Endothelial cell of umbilical vein (primary cell): ENCODE data around the gene CREB3. TPM values are rescaled to one million over a fixed set of nuclear protein-coding genes. Genes with fewer than 3 reads are reported as not detected.

Experiments
- BruUV-seq: library from RNA; stranded (reverse); fragments of 400-500 nt; replicated peaks from 2 replicates; lab custom pipeline; 2021; lab: Mats Ljungman, UMichigan
- CTCF ChIA-PET: fragments of 300-600, 350-600 bp; sonication (Branson Sonifier 250); formaldehyde crosslinking; loops from one replicate; lab custom pipeline; 2021; ENCODE audit warnings: antibody characterized with exemption, inconsistent platforms; lab: Charles Lee
- POLR2A ChIA-PET: fragments of 300-600, 350-600 bp; sonication (Branson Sonifier 250); formaldehyde crosslinking; loops from one replicate; lab custom pipeline; 2021; ENCODE audit warnings: antibody characterized with exemption, inconsistent platforms; lab: Charles Lee
- DNase-seq: peaks from one replicate; pipeline ENCODE4 v3.0.0-alpha.2; 2011; ENCODE audit warnings: low read depth, low spot score
- FAIRE-seq: peaks from 2 replicates; lab custom pipeline; 2011; peaks lifted over from hg19 to GRCh38; lab: Jason Lieb, UNC
- H2AFZ ChIP-seq: 2 replicates; pipeline ENCODE4 v1.6.0; 2012; ENCODE audit warnings: low read depth, low read length, control low read depth, inconsistent platforms
- H3K27ac ChIP-seq: 2 replicates; pipeline ENCODE4 v1.5.1; 2011; ENCODE audit warnings: low read depth, mild to moderate bottlenecking, control low read depth, low read length, moderate library complexity; ENCODE audit not compliant: insufficient read depth
- H3K27me3 ChIP-seq, 2 experiments: 2 replicates each; pipeline versions ENCODE4 v1.6.0 to v1.6.1; 2011; ENCODE audit warnings: low read length in 2 of 2, mixed read lengths in 1 of 2; ENCODE audit not compliant: control insufficient read depth in 2 of 2, insufficient read depth in 2 of 2
- H3K36me3 ChIP-seq, 2 experiments: 2 replicates in 1 of 2; 3 replicates in 1 of 2; pipeline ENCODE4 v1.5.1; 2011; ENCODE audit warnings: low read length in 2 of 2, mild to moderate bottlenecking in 1 of 2, moderate library complexity in 1 of 2; ENCODE audit not compliant: control insufficient read depth in 2 of 2, insufficient read depth in 2 of 2; ENCODE audit errors: extremely low read depth in 1 of 2
- H3K4me1 ChIP-seq: 3 replicates; pipeline ENCODE4 v1.5.1; 2011; ENCODE audit warnings: mild to moderate bottlenecking, low read length; ENCODE audit not compliant: control insufficient read depth, insufficient read depth; ENCODE audit errors: extremely low read depth
- H3K4me2 ChIP-seq: 2 replicates; pipeline ENCODE4 v1.6.1; 2011; ENCODE audit warnings: low read length, control low read depth, mixed read lengths; ENCODE audit not compliant: insufficient read depth
- H3K4me3 ChIP-seq, 3 experiments: fragments of 200-600 bp in 1 of 3; sonication (generic), shearing (Covaris generic) in 1 of 3; replicated peaks in 1 of 3; 2 replicates each; pipeline ENCODE4 v1.5.1; 2011 to 2016; ENCODE audit warnings: control low read depth in 3 of 3, low read length in 3 of 3, mild to moderate bottlenecking in 2 of 3, inconsistent platforms in 1 of 3, low read depth in 1 of 3, moderate library complexity in 1 of 3; ENCODE audit not compliant: insufficient read depth in 1 of 3
- H3K79me2 ChIP-seq: 2 replicates; pipeline ENCODE4 v1.6.0; 2012; ENCODE audit warnings: low read length, inconsistent platforms; ENCODE audit not compliant: control insufficient read depth, insufficient read depth
- H3K9ac ChIP-seq: replicated peaks from 2 replicates; pipeline ENCODE3; 2011; ENCODE audit warnings: low read length, control low read depth; ENCODE audit not compliant: insufficient read depth; ENCODE audit errors: extremely low read depth
- H3K9me1 ChIP-seq: replicated peaks from 3 replicates; pipeline ENCODE4 v1.6.0; 2011; ENCODE audit warnings: mild to moderate bottlenecking, low read length; ENCODE audit not compliant: control insufficient read depth, insufficient read depth; ENCODE audit errors: extremely low read depth
- H3K9me3 ChIP-seq: replicated peaks from 2 replicates; pipeline ENCODE4 v1.5.1; 2012; ENCODE audit warnings: low read length, inconsistent platforms; ENCODE audit not compliant: control insufficient read depth, insufficient read depth
- H4K20me1 ChIP-seq: replicated peaks from 2 replicates; pipeline ENCODE3; 2011; ENCODE audit warnings: mild to moderate bottlenecking, low read length; ENCODE audit not compliant: control insufficient read depth, insufficient read depth; ENCODE audit errors: extremely low read depth
- EZH2 ChIP-seq: IDR thresholded peaks from 2 replicates; pipeline ENCODE4 v1.6.1; 2012; ENCODE audit warnings: borderline replicate concordance, low read depth, mild to moderate bottlenecking, moderate library complexity, low read length, inconsistent platforms; ENCODE audit not compliant: severe bottlenecking
- FOS ChIP-seq: IDR thresholded peaks from 2 replicates; pipeline ENCODE4 v1.6.1; 2011; ENCODE audit warnings: mild to moderate bottlenecking, low read length, moderate library complexity, borderline replicate concordance; ENCODE audit not compliant: insufficient read depth
- GATA2 ChIP-seq: IDR thresholded peaks from 2 replicates; pipeline ENCODE4 v1.7.0; 2011; ENCODE audit warnings: low read depth, mild to moderate bottlenecking, moderate library complexity, mixed read lengths, low read length; ENCODE audit not compliant: insufficient read length, insufficient read depth
- JUN ChIP-seq: IDR thresholded peaks from 2 replicates; pipeline ENCODE4 v1.6.1; 2011; ENCODE audit warnings: borderline replicate concordance, low read depth; ENCODE audit not compliant: insufficient read length, insufficient read depth
- MAX ChIP-seq: IDR thresholded peaks from 2 replicates; pipeline ENCODE4 v1.6.1; 2011; ENCODE audit not compliant: insufficient read depth, insufficient read length
- MYC ChIP-seq: IDR thresholded peaks from one replicate; pipeline ENCODE4 v1.6.1; 2011; ENCODE audit warnings: mild to moderate bottlenecking, low read depth, low read length
- POLR2A ChIP-seq: IDR thresholded peaks from 2 replicates; pipeline ENCODE4 v1.6.1; 2012; ENCODE audit warnings: low read depth, mild to moderate bottlenecking, control low read depth, low read length
- POLR2AphosphoS5 ChIP-seq: IDR thresholded peaks from 2 replicates; pipeline ENCODE4 v1.6.1; 2012; ENCODE audit warnings: low read depth, mild to moderate bottlenecking, control low read depth, low read length, moderate library complexity; ENCODE audit not compliant: insufficient read depth
- dilution Hi-C: fragments of 300-500 bp; cut with MboI; formaldehyde crosslinking; loops from one replicate; pipeline ENCODE4 v1.15.0; 2019; ENCODE audit warnings: low sequenced_read_pairs; ENCODE audit not compliant: extremely low pct_ligation_motif_present
- intact Hi-C: fragments of 100-400 bp; cut with micrococcal nuclease; formaldehyde crosslinking; loops from one replicate; pipeline ENCODE4 v1.10.0; 2022
- polyA plus RNA-seq, 4 experiments: library from polyadenylated mRNA; depleted of rRNA in 3 of 4; stranded (reverse) in 3 of 4; unstranded in 1 of 4; fragments of >200 nt; gene quantifications; 2 replicates each; pipeline versions ENCODE4 v1.2.1 to v1.2.3, GENCODE V29; 2011 to 2012; ENCODE audit warnings: missing spikeins in 1 of 4
- total RNA-seq: library from RNA; stranded (reverse); gene quantifications from 2 replicates; pipeline ENCODE4 v1.2.3, GENCODE V29; 2021
- TF ChIP-seq, protein P1 (sequence below), 2 donors: IDR thresholded peaks; 1 replicate in 1 of 2; 2 replicates in 1 of 2; pipeline ENCODE4 v1.5.1; 2011; ENCODE audit warnings: low read length in 2 of 2, mild to moderate bottlenecking in 2 of 2, moderate library complexity in 2 of 2, control low read depth in 1 of 2, inconsistent platforms in 1 of 2, low read depth in 1 of 2; ENCODE audit not compliant: insufficient read depth in 1 of 2; ENCODE audit errors: extremely low read depth in 1 of 2

CREB3 gene
- total and polyA plus RNA-seq, 2 donors (not counting 3 experiments of a cell fraction or from before 2014, with no cell fraction given), result 39.8 to 52.1 TPM

DNA sequence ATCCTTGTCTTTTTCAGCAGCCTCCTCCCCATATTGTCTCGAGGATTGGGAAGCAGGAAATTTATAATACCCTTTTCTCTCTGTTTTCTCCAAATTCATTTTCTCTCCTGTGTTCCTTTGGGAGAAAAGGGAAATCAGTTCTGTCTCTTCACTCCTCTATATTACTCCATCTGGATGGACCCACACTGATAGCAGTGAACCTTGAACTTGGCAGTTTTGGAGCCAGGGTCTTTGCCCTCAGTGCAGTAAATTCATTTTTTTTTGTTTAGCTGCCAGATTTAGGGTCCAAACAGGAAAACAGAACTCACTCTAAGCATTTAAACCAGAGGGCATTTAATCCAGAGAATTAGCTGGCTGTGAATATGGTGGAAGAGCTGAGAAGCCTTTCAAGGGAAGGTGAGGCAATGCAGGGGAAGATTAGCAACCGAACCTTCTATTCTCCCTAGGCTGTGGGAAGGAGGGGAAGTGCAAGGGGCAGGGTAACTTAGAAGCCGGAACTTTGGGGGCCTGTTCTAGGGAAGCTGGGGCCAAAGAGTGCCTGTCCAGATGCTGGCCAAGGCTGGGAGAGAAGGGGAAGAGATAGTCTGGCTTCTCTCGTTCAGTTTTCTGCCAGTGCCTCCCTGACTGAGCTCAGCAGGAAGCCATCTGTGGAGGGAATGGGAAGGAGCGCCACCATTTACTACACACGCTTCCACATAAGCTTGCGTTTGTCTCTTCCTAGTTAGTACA is 42.6 kb downstream of the CREB3 start:
- CTCF ChIA-PET, result interaction anchor here (0.7 to 3.5 kb wide), 17 partner anchors 13 to 136 kb away, joined by 3 to 25 read pairs (median 5); partner anchors contain the start of gene MSMP
- H2AFZ ChIP-seq, result peak overlapping the region; percentile 98
- intact Hi-C loops, result loop anchor here (1.0 kb wide), 1 partner anchor 43 kb away; the partner anchor contains the start of genes CREB3 and TLN1

More for the DNA sequence above, 42.6 kb downstream of the CREB3 start:
- Histone ChIP-seq H3K9me1 (no peaks in the 10 kb centered on the region), H3K4me1 (peaks cover 36% of the 10 kb centered on the region), H4K20me1 (no peaks in the 10 kb centered on the region), H3K27me3 (no peaks in the 10 kb centered on the region), H3K9ac (peak overlapping the region; percentile 47), H3K9me3 (no peaks in the 10 kb centered on the region), H3K36me3 (no peaks in the 10 kb centered on the region), H3K79me2 (no peaks in the 10 kb centered on the region), H3K4me2 (peak overlapping the region; percentile 60), H3K27ac (peak overlapping the region; percentile 52), H3K4me3 (peak overlapping the region in 1 of 3 experiments; percentile 13)
- no TSS peak for BruUV-seq
- TF ChIP-seq, protein P1, sequence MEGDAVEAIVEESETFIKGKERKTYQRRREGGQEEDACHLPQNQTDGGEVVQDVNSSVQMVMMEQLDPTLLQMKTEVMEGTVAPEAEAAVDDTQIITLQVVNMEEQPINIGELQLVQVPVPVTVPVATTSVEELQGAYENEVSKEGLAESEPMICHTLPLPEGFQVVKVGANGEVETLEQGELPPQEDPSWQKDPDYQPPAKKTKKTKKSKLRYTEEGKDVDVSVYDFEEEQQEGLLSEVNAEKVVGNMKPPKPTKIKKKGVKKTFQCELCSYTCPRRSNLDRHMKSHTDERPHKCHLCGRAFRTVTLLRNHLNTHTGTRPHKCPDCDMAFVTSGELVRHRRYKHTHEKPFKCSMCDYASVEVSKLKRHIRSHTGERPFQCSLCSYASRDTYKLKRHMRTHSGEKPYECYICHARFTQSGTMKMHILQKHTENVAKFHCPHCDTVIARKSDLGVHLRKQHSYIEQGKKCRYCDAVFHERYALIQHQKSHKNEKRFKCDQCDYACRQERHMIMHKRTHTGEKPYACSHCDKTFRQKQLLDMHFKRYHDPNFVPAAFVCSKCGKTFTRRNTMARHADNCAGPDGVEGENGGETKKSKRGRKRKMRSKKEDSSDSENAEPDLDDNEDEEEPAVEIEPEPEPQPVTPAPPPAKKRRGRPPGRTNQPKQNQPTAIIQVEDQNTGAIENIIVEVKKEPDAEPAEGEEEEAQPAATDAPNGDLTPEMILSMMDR (IDR thresholded peaks at IDR 0.05; ENCODE audit: extremely low read depth in 1 of 2, insufficient read depth in 1 of 2, low read depth in 1 of 2, low read length in 2 of 2), result no peak
- no peak for TF ChIP-seq MAX
- no peak for TF ChIP-seq FOS
- no peak for TF ChIP-seq JUN
- TF ChIP-seq POLR2AphosphoS5, result no peak
- no peak for TF ChIP-seq MYC
- TF ChIP-seq EZH2, result no peak
- no peak for TF ChIP-seq POLR2A
- no peak for TF ChIP-seq GATA2
- dilution Hi-C loops, result no loop called here
- FAIRE-seq, result peak; percentile 80
- DNase-seq, result peak; percentile 79
- POLR2A ChIA-PET, result interaction anchor here (0.6 to 1.1 kb wide), 4 partner anchors 14 to 181 kb away, joined by 3 to 8 read pairs (median 3); no protein-coding TSS in a partner anchor
